OCI-LY3 (cell line): ENCODE measurements around the gene DHPS.
"Not testable (repeated sequence)": the region's sequence is repeated elsewhere in the genome, so short reads cannot be mapped to it uniquely, and the experiment has no call there.

Experiments used
- EZH2phosphoT487 ChIP-seq: fragments of 200-600 bp; shearing (Covaris generic); IDR thresholded peaks from 2 replicates; pipeline ENCODE4 v1.6.1; 2018; ENCODE audit warnings: antibody characterized with exemption, mixed run types, low read depth
- TF ChIP-seq, protein P1 (sequence below): fragments of 200-600, 300-600 bp; sonication (generic); IDR thresholded peaks from 2 replicates; pipeline ENCODE4 v1.5.1; 2014; ENCODE audit warnings: antibody characterized with exemption, low read length, low read depth

DNA sequence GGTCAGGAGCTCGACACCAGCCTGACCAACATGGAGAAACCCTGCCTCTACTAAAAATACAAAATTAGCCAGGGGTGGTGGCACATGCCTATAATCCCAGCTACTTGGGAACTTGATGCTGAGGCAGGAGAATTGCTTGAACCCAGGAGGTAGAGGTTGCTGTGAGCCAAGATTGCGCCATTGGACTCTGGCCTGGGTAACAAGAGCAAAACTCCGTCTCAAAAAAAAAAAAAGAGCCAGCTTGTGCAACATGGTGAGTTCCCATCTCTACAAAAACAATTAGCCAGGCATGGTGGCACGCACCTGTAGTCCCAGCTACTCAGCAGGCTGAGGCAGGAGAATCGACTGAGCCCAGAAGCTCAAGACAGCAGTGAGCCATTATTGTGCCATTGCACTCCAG lies 3.6 kb downstream of the DHPS start:
- TF ChIP-seq, protein P1, sequence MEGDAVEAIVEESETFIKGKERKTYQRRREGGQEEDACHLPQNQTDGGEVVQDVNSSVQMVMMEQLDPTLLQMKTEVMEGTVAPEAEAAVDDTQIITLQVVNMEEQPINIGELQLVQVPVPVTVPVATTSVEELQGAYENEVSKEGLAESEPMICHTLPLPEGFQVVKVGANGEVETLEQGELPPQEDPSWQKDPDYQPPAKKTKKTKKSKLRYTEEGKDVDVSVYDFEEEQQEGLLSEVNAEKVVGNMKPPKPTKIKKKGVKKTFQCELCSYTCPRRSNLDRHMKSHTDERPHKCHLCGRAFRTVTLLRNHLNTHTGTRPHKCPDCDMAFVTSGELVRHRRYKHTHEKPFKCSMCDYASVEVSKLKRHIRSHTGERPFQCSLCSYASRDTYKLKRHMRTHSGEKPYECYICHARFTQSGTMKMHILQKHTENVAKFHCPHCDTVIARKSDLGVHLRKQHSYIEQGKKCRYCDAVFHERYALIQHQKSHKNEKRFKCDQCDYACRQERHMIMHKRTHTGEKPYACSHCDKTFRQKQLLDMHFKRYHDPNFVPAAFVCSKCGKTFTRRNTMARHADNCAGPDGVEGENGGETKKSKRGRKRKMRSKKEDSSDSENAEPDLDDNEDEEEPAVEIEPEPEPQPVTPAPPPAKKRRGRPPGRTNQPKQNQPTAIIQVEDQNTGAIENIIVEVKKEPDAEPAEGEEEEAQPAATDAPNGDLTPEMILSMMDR = not testable (repeated sequence)
- TF ChIP-seq EZH2phosphoT487 = not testable (repeated sequence)
